Measurements from ENCODE around the gene BRCA2. TPM values are rescaled to one million over a fixed set of nuclear protein-coding genes. Genes with fewer than 3 reads are reported as not detected.

BRCA2 gene
- total RNA-seq, 1 donor from 2014 or later = 0.87 TPM

GRCh38 chr13:32446773-32447465 is 131.6 kb downstream of the BRCA2 start:
- ATAC-seq = no peak
- intact Hi-C loops (cut with DNase I) = no loop called here
- DNase-seq (ENCODE audit: missing footprints) = no peak

- no peak for DNase-seq (ENCODE audit: missing footprints)
- no peak for ATAC-seq
- intact Hi-C loops (cut with DNase I) = no loop called here
These were observed 132.8 kb downstream of the BRCA2 start for GRCh38 chr13:32447894-32448623.

GRCh38 chr13:32448972-32449371 is 133.7 kb downstream of the BRCA2 start:
- DNase-seq (ENCODE audit: missing footprints) (no peak), ATAC-seq (no peak)
- intact Hi-C loops (cut with DNase I) = no loop called here

Other genes starting within 250 kb of the BRCA2 start
- not detected for gene ZAR1L, start 145 bp upstream of the BRCA2 start, total RNA-seq
- gene N4BP2L1, start 112.6 kb downstream of the BRCA2 start, total RNA-seq = 4.7 TPM
- gene N4BP2L2, start 223.3 kb downstream of the BRCA2 start, total RNA-seq = 115 TPM

Data from Right ventricle myocardium inferior (tissue), 1 donor.